H7 (cell line): ENCODE measurements around the gene CUBN. TPM values are rescaled to one million over a fixed set of nuclear protein-coding genes. Genes with fewer than 3 reads are reported as not detected.
A peak's percentile ranks its signal among the peaks of the same experiment; 100 is the strongest.

Source experiments
- DNase-seq: peaks from one replicate; pipeline ENCODE4 v3.0.0; 2012
- H3K27me3 ChIP-seq: 2 replicates; pipeline ENCODE4 v1.6.0; 2011; ENCODE audit warnings: mild to moderate bottlenecking, low read length; ENCODE audit not compliant: control insufficient read depth, insufficient read depth
- H3K36me3 ChIP-seq: replicated peaks from 2 replicates; pipeline ENCODE4 v1.5.1; 2011; ENCODE audit warnings: low read length; ENCODE audit not compliant: control insufficient read depth, insufficient read depth
- H3K4me3 ChIP-seq: 2 replicates; pipeline ENCODE4 v1.5.1; 2011; ENCODE audit warnings: low read depth, mild to moderate bottlenecking, control low read depth, low read length, moderate library complexity; ENCODE audit not compliant: insufficient read depth
- total RNA-seq: library from RNA; depleted of rRNA; stranded (reverse); fragments of >200 nt; shearing (Covaris generic); gene quantifications from 2 replicates; pipeline ENCODE4 v1.2.3, GENCODE V29; 2014

Gene CUBN
- total RNA-seq, 1 experiment from 2014 or later = 0.10 TPM

- Histone ChIP-seq H3K4me3 (no peak overlapping the region), H3K27me3 (no peaks in the 10 kb centered on the region), H3K36me3 (no peaks in the 10 kb centered on the region)
- DNase-seq = peak; percentile 30
Observed at GRCh38 chr10:16816171-16816570, 313.4 kb downstream of the CUBN start.

DNA sequence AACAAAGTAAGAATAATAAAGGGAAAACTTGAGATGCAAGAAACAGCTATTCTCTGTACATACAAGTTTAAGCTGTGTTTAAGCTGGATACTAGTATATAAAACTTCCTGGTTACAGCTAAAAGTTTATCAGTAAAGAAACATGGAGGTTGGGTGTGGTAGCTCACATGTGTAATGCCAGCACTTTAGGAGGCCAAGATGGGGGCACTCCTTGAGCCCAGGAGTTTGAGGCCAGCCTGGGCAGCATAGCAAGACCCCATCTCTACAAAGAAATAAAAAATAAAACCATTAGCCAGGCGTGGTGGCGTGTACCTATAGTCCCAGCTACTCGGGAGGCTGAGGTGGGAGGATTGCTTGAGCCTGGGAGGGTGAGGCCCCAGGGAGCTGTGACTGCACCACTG is 315.6 kb downstream of the CUBN start:
- Histone ChIP-seq H3K4me3 (no peak overlapping the region), H3K36me3 (no peaks in the 10 kb centered on the region), H3K27me3 (no peaks in the 10 kb centered on the region)
- no peak for DNase-seq

DNA sequence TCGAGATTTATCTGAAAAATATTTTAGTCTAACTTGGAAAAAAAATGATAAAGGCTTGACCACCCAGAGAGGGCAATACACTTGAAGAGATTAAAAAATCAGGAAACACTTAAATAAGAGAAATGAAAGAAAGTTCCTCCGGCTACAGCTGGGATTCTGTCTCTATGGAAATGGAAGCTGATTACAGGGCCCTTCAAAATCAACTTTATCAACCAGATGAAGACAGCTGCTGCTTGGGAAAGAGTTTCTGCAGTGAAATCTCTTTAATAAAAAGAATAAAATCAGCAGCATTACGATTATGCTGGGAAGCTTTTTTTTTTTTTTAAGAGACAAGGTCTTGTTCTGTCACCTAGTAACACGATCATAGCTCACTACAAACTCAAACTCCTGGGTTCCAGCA is 316.9 kb downstream of the CUBN start:
- H3K36me3 ChIP-seq = no peaks in the 10 kb centered on the region
- no peak for DNase-seq
- no peak overlapping the region for H3K4me3 ChIP-seq
- H3K27me3 ChIP-seq = no peaks in the 10 kb centered on the region

- DNase-seq = no peak
- no peak overlapping the region for H3K4me3 ChIP-seq
- no peaks in the 10 kb centered on the region for H3K36me3 ChIP-seq
- no peaks in the 10 kb centered on the region for H3K27me3 ChIP-seq
Observed at GRCh38 chr10:16811765-16812164, 317.8 kb downstream of the CUBN start.

DNA sequence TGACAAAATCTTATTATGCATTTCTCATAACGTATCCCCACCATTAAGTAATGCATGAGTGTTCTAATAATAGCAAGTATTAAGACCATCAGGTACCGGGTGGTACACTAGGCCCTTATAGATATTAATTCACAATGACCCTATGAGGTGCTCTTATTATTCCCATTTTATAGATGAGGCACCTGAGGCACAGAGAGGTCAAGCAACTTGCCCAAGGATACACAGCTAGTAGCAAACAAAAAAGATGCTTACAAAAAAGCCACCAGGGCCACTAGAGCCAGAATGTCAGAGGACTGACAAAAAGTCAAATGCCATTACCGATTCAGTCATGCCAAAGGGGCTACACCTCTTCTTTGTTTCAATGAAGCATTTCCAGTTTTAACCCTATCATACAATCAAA is 318.3 kb downstream of the CUBN start:
- H3K27me3 ChIP-seq = no peaks in the 10 kb centered on the region
- no peak for DNase-seq
- no peak overlapping the region for H3K4me3 ChIP-seq
- H3K36me3 ChIP-seq = no peaks in the 10 kb centered on the region

DNA sequence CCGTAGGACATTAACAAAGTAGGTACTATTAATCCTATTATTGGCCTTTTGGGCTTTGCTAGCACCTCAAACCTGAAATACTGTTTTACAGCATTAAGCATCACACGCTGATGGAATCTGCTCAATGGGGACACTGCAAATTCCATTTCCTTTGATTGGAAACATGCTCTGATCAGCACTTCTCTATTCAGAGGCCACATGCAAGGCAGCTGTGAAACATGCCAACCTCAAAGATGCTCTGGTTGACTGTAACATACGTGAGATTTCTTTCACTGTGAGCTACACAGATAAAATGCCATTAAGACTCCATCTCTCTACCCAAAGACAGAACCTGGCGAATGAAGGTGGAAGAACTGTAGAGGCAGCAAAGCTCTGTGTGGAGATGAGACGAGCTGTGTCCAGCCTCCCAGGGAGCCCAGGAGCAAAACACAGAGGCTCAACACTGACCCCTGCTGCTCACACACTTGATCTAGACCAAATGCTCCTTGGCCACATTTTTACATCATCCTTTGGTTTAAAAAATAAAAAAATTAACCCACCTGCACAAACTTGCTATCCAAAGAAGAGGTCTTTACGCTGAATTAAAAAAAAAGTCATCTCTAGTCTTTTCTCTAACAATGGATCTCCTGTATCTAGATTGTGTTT is 320.4 kb downstream of the CUBN start:
- peak; percentile 76 for DNase-seq
- Histone ChIP-seq H3K27me3 (no peaks in the 10 kb centered on the region), H3K4me3 (no peak overlapping the region), H3K36me3 (no peaks in the 10 kb centered on the region)

DNA sequence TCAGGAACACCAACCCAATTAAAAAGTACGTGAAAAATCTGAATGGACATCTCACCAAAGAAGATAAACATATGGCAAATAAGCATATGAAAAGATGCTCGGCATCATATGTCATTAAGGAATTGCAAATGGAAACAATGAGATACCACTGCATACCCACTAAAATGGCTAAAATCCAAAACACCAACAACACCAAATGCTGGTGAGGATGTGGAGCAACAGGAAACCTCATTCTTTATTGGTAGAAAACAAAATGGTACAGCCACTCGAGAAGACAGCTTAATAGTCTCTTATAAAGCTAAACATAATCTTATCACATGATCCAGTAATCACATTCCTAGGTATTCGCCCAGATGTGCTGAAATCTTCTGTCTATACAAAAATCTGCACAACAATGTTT is 325.5 kb downstream of the CUBN start:
- H3K27me3 ChIP-seq = no peaks in the 10 kb centered on the region
- DNase-seq = no peak
- H3K4me3 ChIP-seq = no peak overlapping the region
- H3K36me3 ChIP-seq = no peaks in the 10 kb centered on the region

DNA sequence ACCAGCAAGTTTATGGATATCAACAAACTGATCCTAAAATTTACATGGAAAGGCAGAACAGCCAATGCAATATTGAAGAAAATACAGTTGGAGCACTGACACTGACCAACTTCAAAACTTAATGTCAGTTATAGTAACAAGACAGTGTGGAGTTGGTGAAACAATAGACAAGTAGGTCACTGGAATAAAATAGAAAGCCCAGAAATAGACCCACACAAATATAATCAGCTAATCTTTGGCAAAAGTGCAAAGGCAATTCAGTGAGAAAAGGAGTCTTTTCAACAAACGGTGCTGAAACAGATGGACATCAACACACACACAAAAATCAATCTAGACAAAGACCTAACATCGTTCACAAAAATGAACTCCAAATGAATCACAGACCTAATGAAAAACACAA is 326.1 kb downstream of the CUBN start:
- H3K36me3 ChIP-seq = no peaks in the 10 kb centered on the region
- DNase-seq = no peak
- H3K27me3 ChIP-seq = no peaks in the 10 kb centered on the region
- H3K4me3 ChIP-seq = no peak overlapping the region

DNA sequence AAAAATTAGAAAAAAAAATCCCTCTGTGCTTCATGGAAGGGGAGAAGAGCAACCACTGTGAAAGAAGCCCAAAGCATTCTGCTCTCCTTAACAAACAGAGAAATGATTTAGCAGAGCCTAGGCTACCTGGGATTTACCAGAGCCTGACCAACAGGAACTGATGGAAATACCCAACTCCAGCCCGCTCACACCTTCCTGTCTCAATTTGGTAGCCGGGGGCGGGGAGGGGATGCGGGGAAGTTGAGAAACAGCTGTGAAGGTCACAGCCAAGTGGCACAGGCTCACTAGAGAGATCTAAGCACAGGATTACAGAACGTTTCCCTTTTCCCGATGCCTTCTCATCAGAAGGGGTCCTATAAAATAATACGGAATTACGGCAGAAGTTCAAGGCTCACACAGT is 330.0 kb downstream of the CUBN start:
- DNase-seq = no peak
- no peaks in the 10 kb centered on the region for H3K27me3 ChIP-seq
- no peaks in the 10 kb centered on the region for H3K36me3 ChIP-seq
- H3K4me3 ChIP-seq = no peak overlapping the region

DNA sequence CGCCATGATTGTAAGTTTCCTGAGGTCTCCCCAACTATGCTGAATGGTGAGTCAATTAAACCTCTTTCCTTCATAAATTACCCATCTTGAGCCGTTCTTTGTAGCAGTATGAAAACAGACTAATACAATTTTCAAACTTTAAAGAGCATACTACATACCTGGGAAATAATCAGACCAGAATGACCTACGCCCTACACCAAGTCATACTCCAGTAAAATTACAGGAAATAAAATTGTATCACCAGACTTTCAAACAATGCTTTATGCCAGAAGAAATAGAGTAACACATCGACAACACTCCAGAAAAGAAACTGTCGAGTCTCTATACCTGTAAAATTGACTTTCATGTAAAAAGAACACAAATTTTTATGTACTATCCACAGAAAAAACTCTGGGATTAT is 331.0 kb downstream of the CUBN start:
- no peaks in the 10 kb centered on the region for H3K27me3 ChIP-seq
- no peaks in the 10 kb centered on the region for H3K36me3 ChIP-seq
- no peak overlapping the region for H3K4me3 ChIP-seq
- DNase-seq = no peak

DNA sequence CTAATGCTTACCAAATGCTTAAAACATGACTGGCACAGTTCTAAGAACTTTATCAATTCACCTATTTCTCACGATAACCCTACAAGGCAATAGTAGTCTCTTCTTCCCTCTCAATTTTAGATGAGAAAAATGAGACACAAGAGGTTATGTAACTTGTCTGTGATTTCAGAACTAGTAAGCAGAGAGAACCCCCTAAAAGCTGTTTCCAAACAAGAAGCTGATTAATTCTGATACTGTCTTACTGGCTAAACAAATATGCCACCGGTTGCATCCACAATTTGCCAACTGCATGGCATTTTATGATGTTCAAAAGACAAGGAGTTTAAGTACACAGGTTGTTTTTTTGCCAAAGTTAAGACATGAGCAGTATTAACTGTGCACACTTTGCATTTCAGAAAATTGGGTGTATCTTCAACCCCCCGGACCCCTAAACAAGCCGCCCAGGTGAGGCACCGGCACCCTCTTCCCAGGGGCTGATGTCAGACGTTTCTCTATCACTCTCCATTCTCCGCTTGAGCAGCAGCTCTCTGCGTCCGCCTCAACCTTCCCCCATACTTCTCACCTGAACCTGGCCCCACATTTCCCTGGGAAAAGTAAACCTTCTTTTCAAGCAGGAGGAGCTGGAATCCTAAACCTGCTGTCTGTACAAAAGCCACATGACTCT is 334.1 kb downstream of the CUBN start:
- H3K4me3 ChIP-seq = no peak overlapping the region
- H3K27me3 ChIP-seq = no peaks in the 10 kb centered on the region
- H3K36me3 ChIP-seq = no peaks in the 10 kb centered on the region
- no peak for DNase-seq

GRCh38 chr10:16794005-16794404 is 335.6 kb downstream of the CUBN start:
- no peak overlapping the region for H3K4me3 ChIP-seq
- H3K36me3 ChIP-seq = no peaks in the 10 kb centered on the region
- H3K27me3 ChIP-seq = no peaks in the 10 kb centered on the region
- no peak for DNase-seq

- no peak for DNase-seq
- H3K27me3 ChIP-seq = no peaks in the 10 kb centered on the region
- H3K36me3 ChIP-seq = no peaks in the 10 kb centered on the region
- no peak overlapping the region for H3K4me3 ChIP-seq
Observed at GRCh38 chr10:16792675-16793074, 336.9 kb downstream of the CUBN start.

- Histone ChIP-seq H3K27me3 (no peaks in the 10 kb centered on the region), H3K4me3 (no peak overlapping the region), H3K36me3 (no peaks in the 10 kb centered on the region)
- DNase-seq = no peak
Observed at GRCh38 chr10:16789765-16790164, 339.8 kb downstream of the CUBN start.

DNA sequence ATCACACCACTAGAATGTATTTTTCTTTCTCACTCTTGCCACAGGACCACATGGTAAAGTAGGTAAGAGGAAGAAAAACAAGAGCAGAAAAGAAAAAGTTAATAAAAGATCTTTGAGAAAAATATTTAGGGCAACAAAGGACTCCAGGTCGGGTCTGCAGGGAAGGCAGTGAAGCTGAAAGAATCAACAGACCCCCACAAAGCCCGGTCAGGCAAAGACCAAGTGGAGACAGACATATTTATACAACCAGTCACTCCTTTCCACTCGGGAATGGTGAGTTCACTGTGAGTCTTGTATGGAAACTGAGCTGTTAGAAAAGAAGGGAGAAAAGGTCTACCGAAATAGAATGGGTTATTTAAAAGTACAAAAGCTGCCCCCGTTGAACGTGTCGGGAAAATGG is 340.4 kb downstream of the CUBN start:
- Histone ChIP-seq H3K4me3 (no peak overlapping the region), H3K27me3 (no peaks in the 10 kb centered on the region), H3K36me3 (no peaks in the 10 kb centered on the region)
- no peak for DNase-seq

- Histone ChIP-seq H3K4me3 (no peak overlapping the region), H3K27me3 (no peaks in the 10 kb centered on the region), H3K36me3 (no peaks in the 10 kb centered on the region)
- no peak for DNase-seq
Observed at GRCh38 chr10:16788778-16789177, 340.8 kb downstream of the CUBN start.
